ENCODE measurements around the gene DNAJC5. TPM values are rescaled to one million over a fixed set of nuclear protein-coding genes. Genes with fewer than 3 reads are reported as not detected.

Gene DNAJC5
- total RNA-seq, 2 donors from 2014 or later, result 31.1 to 31.7 TPM

- intact Hi-C loops (cut with DNase I), result no loop called here
- DNase-seq (ENCODE audit: low spot score), result no peak
Measured at GRCh38 chr20:63930971-63931553, 36.1 kb downstream of the DNAJC5 start.

GRCh38 chr20:63931735-63932134 lies 36.8 kb downstream of the DNAJC5 start:
- intact Hi-C loops (cut with DNase I), result no loop called here
- DNase-seq (ENCODE audit: low spot score), result no peak

- no peak for DNase-seq (ENCODE audit: low spot score)
- intact Hi-C loops (cut with DNase I), result no loop called here
Measured at GRCh38 chr20:63932606-63933160, 37.8 kb downstream of the DNAJC5 start.

- no peak for DNase-seq (ENCODE audit: low spot score)
- intact Hi-C loops (cut with DNase I), result no loop called here
Measured at GRCh38 chr20:63933646-63934045, 38.7 kb downstream of the DNAJC5 start.

GRCh38 chr20:63934271-63935068 lies 39.5 kb downstream of the DNAJC5 start:
- no peak for DNase-seq (ENCODE audit: low spot score)
- intact Hi-C loops (cut with DNase I), result no loop called here

GRCh38 chr20:63935447-63935846 lies 40.5 kb downstream of the DNAJC5 start:
- DNase-seq (ENCODE audit: low spot score), result no peak
- intact Hi-C loops (cut with DNase I), result no loop called here

- intact Hi-C loops (cut with DNase I), result no loop called here
- no peak for DNase-seq (ENCODE audit: low spot score)
Measured at GRCh38 chr20:63937596-63937995, 42.7 kb downstream of the DNAJC5 start.

- intact Hi-C loops (cut with DNase I), result no loop called here
Measured at GRCh38 chr20:63939061-63939935, 44.4 kb downstream of the DNAJC5 start.

GRCh38 chr20:63940071-63940471 lies 45.1 kb downstream of the DNAJC5 start:
- intact Hi-C loops (cut with DNase I), result no loop called here
- no peak for DNase-seq (ENCODE audit: low spot score)

More at GRCh38 chr20:63939061-63939935, 44.4 kb downstream of the DNAJC5 start:
- peak; percentile 81 for DNase-seq (ENCODE audit: low spot score)

- intact Hi-C loops (cut with DNase I), result no loop called here
- peak; percentile 77 for DNase-seq (ENCODE audit: low spot score)
Measured at GRCh38 chr20:63940472-63941266, 45.7 kb downstream of the DNAJC5 start.

- intact Hi-C loops (cut with DNase I), result no loop called here
- DNase-seq (ENCODE audit: low spot score), result peak; percentile 94
Measured at GRCh38 chr20:63941282-63942081, 46.6 kb downstream of the DNAJC5 start.

- no peak for DNase-seq (ENCODE audit: low spot score)
- intact Hi-C loops (cut with DNase I), result no loop called here
Measured at GRCh38 chr20:63942250-63942951, 47.5 kb downstream of the DNAJC5 start.

- no peak for DNase-seq (ENCODE audit: low spot score)
- intact Hi-C loops (cut with DNase I), result no loop called here
Measured at GRCh38 chr20:63942969-63943807, 48.3 kb downstream of the DNAJC5 start.

- intact Hi-C loops (cut with DNase I), result no loop called here
- DNase-seq (ENCODE audit: low spot score), result no peak
Measured at GRCh38 chr20:63943808-63944077, 48.8 kb downstream of the DNAJC5 start.

GRCh38 chr20:63944078-63944941 lies 49.4 kb downstream of the DNAJC5 start:
- DNase-seq (ENCODE audit: low spot score), result no peak
- intact Hi-C loops (cut with DNase I), result no loop called here

- no peak for DNase-seq (ENCODE audit: low spot score)
- intact Hi-C loops (cut with DNase I), result no loop called here
Measured at GRCh38 chr20:63945031-63945658, 50.2 kb downstream of the DNAJC5 start.

All from posterior vena cava (tissue), 2 donors.